IMR-90 (cell line): ENCODE measurements around the gene STARD6.

Source experiments
- CEBPB ChIP-seq: IDR thresholded peaks from 2 replicates; pipeline ENCODE4 v1.6.1; 2012; ENCODE audit warnings: low read depth, low read length, improper control_type of control experiment
- CTCF ChIP-seq: conservative IDR thresholded peaks from 2 replicates; pipeline ENCODE4 v1.5.1; 2012; ENCODE audit warnings: mild to moderate bottlenecking, low read depth, low read length, improper control_type of control experiment
- MAFK ChIP-seq: IDR thresholded peaks from 2 replicates; pipeline ENCODE4 v1.6.1; 2012; ENCODE audit warnings: low read depth, low read length, improper control_type of control experiment
- POLR2A ChIP-seq: IDR thresholded peaks from 2 replicates; pipeline ENCODE4 v1.6.1; 2012; ENCODE audit warnings: mild to moderate bottlenecking, low read depth, low read length
- RCOR1 ChIP-seq: IDR thresholded peaks from 2 replicates; pipeline ENCODE4 v1.6.1; 2012; ENCODE audit warnings: mild to moderate bottlenecking, low read length, improper control_type of control experiment; ENCODE audit not compliant: insufficient replicate concordance
- RFX5 ChIP-seq: IDR thresholded peaks from 2 replicates; pipeline ENCODE4 v1.8.0; 2012; ENCODE audit warnings: low read depth, mild to moderate bottlenecking, low read length, moderate library complexity
- USF2 ChIP-seq: fragments of 150-350 bp; IDR thresholded peaks from 2 replicates; pipeline ENCODE4 v1.6.1; 2017; ENCODE audit warnings: mild to moderate bottlenecking, antibody characterized with exemption, low read length, low read depth

DNA sequence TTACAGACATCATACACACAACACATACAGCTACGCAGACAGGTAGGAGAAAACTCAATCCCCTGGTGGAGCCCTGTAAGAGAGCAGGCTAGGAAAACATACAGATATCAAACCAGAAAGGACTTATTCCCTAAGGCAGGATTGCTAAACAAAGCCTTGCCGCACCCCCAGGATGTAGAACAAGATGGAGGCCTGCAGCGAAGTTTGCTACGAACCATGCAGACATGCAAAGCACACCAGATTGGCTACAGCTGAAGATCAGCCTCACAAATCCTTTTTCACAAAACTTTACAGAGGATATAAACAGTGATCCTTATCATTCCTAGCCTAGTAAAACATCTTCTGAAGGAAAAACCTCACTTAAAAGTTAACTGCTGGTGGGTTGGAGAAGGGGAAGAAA lies 28.4 kb upstream of the STARD6 start:
- TF ChIP-seq CTCF: no peak
- TF ChIP-seq POLR2A: no peak
- TF ChIP-seq MAFK: no peak
- TF ChIP-seq CEBPB: no peak
- TF ChIP-seq RCOR1: no peak
- no peak for TF ChIP-seq USF2
- no peak for TF ChIP-seq RFX5
